Activated CD8-positive, alpha-beta T cell treated with anti-CD3 and anti-CD28 coated beads for 36 hours (primary cell): ENCODE results near the gene EID3. TPM values are rescaled to one million over a fixed set of nuclear protein-coding genes. Genes with fewer than 3 reads are reported as not detected.

Source experiments
- ATAC-seq: fragments of 200-7000 bp; cut with Tn5 transposase; one replicate; pipeline ENCODE4 v1.10.0; 2021; ENCODE audit warnings: mild to moderate bottlenecking, moderate library complexity
- CTCF ChIA-PET: fragments of 350-600 bp; sonication (Branson Sonifier 250); formaldehyde crosslinking; loops from one replicate; lab custom pipeline; 2021; ENCODE audit warnings: antibody characterized with exemption; lab: Charles Lee
- POLR2A ChIA-PET: fragments of 350-600 bp; sonication (Branson Sonifier 250); formaldehyde crosslinking; loops from one replicate; lab custom pipeline; 2021; ENCODE audit warnings: antibody characterized with exemption; lab: Charles Lee
- DNase-seq: peaks from one replicate; pipeline ENCODE4 v3.0.0-alpha.2; 2020
- H3K27ac Mint-ChIP-seq: one replicate; pipeline ENCODE4 v1.8.0; 2021; ENCODE audit warnings: mild to moderate bottlenecking, mixed read lengths
- H3K27me3 Mint-ChIP-seq: one replicate; pipeline ENCODE4 v1.8.0; 2021; ENCODE audit warnings: mixed read lengths
- H3K36me3 Mint-ChIP-seq: one replicate; pipeline ENCODE4 v1.8.0; 2021; ENCODE audit warnings: low read depth, mixed read lengths
- H3K4me1 Mint-ChIP-seq: one replicate; pipeline ENCODE4 v1.8.0; 2021; ENCODE audit warnings: low read depth, mixed read lengths
- H3K4me3 Mint-ChIP-seq: one replicate; pipeline ENCODE4 v1.8.0; 2021; ENCODE audit warnings: mild to moderate bottlenecking, moderate library complexity, mixed read lengths
- H3K9me3 Mint-ChIP-seq: one replicate; pipeline ENCODE4 v1.8.0; 2021; ENCODE audit warnings: mixed read lengths
- intact Hi-C: fragments of 100-400 bp; cut with micrococcal nuclease; formaldehyde crosslinking; loops from one replicate; pipeline ENCODE4 v1.10.0; 2022
- total RNA-seq, 2 experiments: library from RNA; stranded (reverse); gene quantifications; one replicate each; pipeline ENCODE4 v1.2.3, GENCODE V29; 2021
- TF ChIP-seq, protein P1 (sequence below): fragments of 200-600 bp; IDR thresholded peaks from one replicate; pipeline ENCODE4 v1.8.0; 2022; ENCODE audit warnings: antibody characterized with exemption, mild to moderate bottlenecking

Gene EID3
- total RNA-seq, 2 experiments from 2014 or later = 3.7 to 4.8 TPM

DNA sequence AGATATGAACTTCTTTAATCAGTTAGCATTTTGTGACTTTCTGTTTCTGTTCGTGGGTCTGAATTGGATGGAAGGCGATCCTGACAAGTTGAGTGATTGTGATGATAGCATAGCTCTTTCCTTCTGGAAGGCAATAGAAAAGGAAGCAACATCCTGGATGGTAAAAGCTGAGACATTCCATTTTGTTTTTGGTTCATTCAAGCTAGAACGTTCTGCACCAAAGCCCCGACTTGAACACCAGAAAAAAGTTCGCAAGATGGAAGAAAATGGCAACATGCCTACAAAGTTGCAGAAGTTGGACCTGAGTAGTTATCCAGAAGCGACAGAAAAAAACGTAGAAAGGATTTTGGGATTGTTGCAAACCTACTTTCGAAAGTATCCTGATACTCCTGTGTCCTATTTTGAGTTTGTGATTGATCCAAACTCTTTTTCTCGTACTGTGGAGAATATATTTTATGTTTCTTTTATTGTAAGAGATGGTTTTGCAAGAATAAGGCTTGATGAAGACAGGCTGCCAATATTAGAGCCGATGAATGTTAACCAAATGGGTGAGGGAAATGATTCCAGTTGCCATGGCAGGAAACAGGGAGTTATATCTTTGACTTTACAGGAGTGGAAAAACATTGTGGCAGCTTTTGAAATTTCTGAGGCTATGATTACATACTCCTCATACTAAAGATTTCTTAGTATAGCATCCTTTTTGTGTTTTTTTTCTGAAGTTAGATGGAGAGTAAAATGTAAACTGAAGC lies 896 bp downstream of the EID3 start:
- Mint-ChIP-seq H3K4me1 (peaks cover 60% of the 10 kb centered on the region), H3K27ac (peak overlapping the region; percentile 96), H3K27me3 (no peaks in the 10 kb centered on the region), H3K4me3 (peak overlapping the region; percentile 82), H3K36me3 (peaks cover 52% of the 10 kb centered on the region), H3K9me3 (no peaks in the 10 kb centered on the region)
- TF ChIP-seq, protein P1, sequence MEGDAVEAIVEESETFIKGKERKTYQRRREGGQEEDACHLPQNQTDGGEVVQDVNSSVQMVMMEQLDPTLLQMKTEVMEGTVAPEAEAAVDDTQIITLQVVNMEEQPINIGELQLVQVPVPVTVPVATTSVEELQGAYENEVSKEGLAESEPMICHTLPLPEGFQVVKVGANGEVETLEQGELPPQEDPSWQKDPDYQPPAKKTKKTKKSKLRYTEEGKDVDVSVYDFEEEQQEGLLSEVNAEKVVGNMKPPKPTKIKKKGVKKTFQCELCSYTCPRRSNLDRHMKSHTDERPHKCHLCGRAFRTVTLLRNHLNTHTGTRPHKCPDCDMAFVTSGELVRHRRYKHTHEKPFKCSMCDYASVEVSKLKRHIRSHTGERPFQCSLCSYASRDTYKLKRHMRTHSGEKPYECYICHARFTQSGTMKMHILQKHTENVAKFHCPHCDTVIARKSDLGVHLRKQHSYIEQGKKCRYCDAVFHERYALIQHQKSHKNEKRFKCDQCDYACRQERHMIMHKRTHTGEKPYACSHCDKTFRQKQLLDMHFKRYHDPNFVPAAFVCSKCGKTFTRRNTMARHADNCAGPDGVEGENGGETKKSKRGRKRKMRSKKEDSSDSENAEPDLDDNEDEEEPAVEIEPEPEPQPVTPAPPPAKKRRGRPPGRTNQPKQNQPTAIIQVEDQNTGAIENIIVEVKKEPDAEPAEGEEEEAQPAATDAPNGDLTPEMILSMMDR = no peak
- CTCF ChIA-PET = interaction anchor here (1.2 to 2.1 kb wide), 3 partner anchors 10 to 88 kb away, joined by 3 to 12 read pairs (median 9); no protein-coding TSS in a partner anchor
- DNase-seq = no peak
- POLR2A ChIA-PET = interaction anchor here (1.0 to 2.6 kb wide), 8 partner anchors 9 to 34 kb away, joined by 3 to 44 read pairs (median 6); no protein-coding TSS in a partner anchor
- intact Hi-C loops = loop anchor here (5.0 kb wide), 1 partner anchor 87 kb away; the partner anchor contains the start of gene TXNRD1
- no peak for ATAC-seq

DNA sequence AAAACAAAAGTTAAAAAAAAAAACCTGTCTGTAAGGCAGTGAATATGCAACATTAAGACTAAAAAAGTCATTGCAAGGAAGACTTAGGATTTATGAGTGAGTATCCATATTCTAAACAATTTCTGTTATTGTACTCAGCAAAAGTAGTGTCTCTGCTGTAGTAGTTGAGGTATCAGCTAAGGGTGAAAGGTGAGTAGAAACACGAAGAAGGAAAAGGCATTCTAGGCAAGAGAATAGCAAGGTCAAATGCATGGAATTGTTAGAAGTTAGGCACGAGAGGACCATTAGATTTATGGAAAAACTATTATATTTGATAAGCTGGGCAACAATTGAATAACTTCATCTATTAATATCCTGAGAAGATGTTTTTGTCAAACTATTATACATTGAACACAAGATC lies 1.8 kb downstream of the EID3 start:
- ChIA-PET POLR2A (no interaction called here), CTCF (no interaction called here)
- intact Hi-C loops = no loop called here
- Mint-ChIP-seq H3K9me3 (no peaks in the 10 kb centered on the region), H3K4me1 (peaks cover 57% of the 10 kb centered on the region), H3K36me3 (peaks cover 48% of the 10 kb centered on the region), H3K4me3 (no peak overlapping the region), H3K27ac (no peak overlapping the region), H3K27me3 (no peaks in the 10 kb centered on the region)
- ATAC-seq = no peak
- DNase-seq = no peak
- TF ChIP-seq, protein P1 = no peak

DNA sequence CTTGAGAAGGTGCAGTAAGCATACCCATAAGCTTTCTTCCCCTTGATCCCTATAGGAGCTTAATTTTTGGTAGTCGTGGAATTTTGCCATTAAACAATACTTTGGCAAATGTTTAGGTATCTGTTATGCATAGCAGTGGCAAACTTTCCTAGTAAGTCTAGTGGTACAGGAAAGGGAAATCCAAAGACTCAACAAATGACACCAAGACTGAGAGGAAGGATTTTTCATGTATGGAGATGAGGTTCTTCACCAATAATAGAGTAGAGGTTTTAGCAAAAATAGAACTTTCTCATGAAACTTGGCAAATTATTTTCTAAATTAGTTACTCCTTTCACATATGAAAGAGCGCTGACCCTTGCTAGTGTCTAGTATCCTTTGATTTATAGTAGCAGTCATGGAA lies 2.8 kb downstream of the EID3 start:
- H3K36me3 Mint-ChIP-seq = peaks cover 46% of the 10 kb centered on the region
- ChIA-PET POLR2A (interaction anchor here (0.7 kb wide), 1 partner anchor 797 kb away, joined by 3 read pairs; no protein-coding TSS in a partner anchor), CTCF (no interaction called here)
- TF ChIP-seq, protein P1 = no peak
- H3K9me3 Mint-ChIP-seq = no peaks in the 10 kb centered on the region
- ATAC-seq (no peak), DNase-seq (no peak)
- no peak overlapping the region for H3K4me3 Mint-ChIP-seq
- H3K27ac Mint-ChIP-seq = no peak overlapping the region
- peaks cover 55% of the 10 kb centered on the region for H3K4me1 Mint-ChIP-seq
- intact Hi-C loops = no loop called here
- no peaks in the 10 kb centered on the region for H3K27me3 Mint-ChIP-seq

DNA sequence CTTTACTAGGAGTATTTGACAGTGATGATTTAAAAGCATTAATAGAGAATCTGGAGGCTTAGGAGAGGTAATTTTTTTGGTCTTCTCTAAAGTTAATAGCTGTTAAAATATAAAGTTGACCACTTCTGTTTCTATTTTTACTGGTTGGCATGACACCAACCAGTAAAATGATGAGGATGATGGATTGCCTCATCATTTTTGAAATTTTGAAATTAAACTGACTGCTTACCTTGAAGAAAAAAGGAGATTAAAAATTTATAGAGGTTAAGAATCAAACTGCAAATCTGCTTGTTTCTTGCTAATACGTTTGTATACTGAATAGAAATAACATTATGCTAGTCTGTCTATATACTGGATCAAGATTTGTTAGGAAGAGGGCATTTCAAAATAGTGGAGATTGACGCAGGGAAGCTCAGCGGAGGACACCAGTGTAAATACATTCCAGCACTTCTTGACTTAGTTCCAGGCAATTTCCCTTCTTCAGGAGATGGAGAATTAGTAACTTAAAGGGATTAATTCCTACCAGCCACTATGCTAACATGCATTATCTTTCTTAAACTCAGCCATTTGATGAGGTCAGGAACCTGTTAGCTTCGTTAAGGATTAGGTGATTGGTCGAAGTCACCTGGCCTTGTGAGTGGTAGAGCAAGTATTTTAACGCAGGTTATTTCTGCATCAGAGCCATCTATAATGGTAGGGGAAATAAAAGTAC lies 3.6 kb downstream of the EID3 start:
- Mint-ChIP-seq H3K4me1 (peaks cover 50% of the 10 kb centered on the region), H3K36me3 (peaks cover 47% of the 10 kb centered on the region), H3K9me3 (no peaks in the 10 kb centered on the region), H3K27ac (no peak overlapping the region), H3K4me3 (no peak overlapping the region), H3K27me3 (no peaks in the 10 kb centered on the region)
- intact Hi-C loops = no loop called here
- DNase-seq (no peak), ATAC-seq (no peak)
- TF ChIP-seq, protein P1 = no peak
- POLR2A ChIA-PET = interaction anchor here (0.7 kb wide), 1 partner anchor 798 kb away, joined by 3 read pairs; no protein-coding TSS in a partner anchor
- CTCF ChIA-PET = no interaction called here

DNA sequence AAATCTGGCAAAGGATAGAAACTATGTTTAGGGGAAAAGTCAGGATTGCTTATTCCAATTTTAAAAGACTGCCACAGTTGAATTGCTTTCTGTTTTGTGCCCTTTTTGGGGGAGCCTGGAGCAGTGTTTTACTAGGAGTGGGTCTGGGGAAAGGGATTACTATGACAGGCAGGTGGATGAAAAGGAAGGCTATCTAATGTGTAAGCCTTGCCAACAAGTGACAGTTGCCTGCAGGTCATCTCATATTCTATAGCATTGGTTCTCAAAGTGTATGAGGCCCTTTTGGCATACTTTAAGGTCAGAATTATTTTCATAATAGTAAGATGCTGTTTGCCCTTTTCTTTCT lies 4.1 kb downstream of the EID3 start:
- intact Hi-C loops = no loop called here
- DNase-seq (no peak), ATAC-seq (no peak)
- ChIA-PET POLR2A (no interaction called here), CTCF (no interaction called here)
- TF ChIP-seq, protein P1 = no peak
- Mint-ChIP-seq H3K36me3 (peaks cover 48% of the 10 kb centered on the region), H3K4me1 (peaks cover 48% of the 10 kb centered on the region), H3K9me3 (no peaks in the 10 kb centered on the region), H3K27me3 (no peaks in the 10 kb centered on the region), H3K4me3 (no peak overlapping the region), H3K27ac (no peak overlapping the region)
